SHP77 (cell line): ENCODE data around the gene CUTC.
A peak's percentile ranks its signal among the peaks of the same experiment; 100 is the strongest.
"Not testable (repeated sequence)": the region's sequence is repeated elsewhere in the genome, so short reads cannot be mapped to it uniquely, and the experiment has no call there.

Experiments used
- DNase-seq, 2 experiments: peaks; one replicate each; lab custom pipeline; 2025; lab: John Stamatoyannopoulos, UW

Gene CUTC, protein sequence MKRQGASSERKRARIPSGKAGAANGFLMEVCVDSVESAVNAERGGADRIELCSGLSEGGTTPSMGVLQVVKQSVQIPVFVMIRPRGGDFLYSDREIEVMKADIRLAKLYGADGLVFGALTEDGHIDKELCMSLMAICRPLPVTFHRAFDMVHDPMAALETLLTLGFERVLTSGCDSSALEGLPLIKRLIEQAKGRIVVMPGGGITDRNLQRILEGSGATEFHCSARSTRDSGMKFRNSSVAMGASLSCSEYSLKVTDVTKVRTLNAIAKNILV

DNA sequence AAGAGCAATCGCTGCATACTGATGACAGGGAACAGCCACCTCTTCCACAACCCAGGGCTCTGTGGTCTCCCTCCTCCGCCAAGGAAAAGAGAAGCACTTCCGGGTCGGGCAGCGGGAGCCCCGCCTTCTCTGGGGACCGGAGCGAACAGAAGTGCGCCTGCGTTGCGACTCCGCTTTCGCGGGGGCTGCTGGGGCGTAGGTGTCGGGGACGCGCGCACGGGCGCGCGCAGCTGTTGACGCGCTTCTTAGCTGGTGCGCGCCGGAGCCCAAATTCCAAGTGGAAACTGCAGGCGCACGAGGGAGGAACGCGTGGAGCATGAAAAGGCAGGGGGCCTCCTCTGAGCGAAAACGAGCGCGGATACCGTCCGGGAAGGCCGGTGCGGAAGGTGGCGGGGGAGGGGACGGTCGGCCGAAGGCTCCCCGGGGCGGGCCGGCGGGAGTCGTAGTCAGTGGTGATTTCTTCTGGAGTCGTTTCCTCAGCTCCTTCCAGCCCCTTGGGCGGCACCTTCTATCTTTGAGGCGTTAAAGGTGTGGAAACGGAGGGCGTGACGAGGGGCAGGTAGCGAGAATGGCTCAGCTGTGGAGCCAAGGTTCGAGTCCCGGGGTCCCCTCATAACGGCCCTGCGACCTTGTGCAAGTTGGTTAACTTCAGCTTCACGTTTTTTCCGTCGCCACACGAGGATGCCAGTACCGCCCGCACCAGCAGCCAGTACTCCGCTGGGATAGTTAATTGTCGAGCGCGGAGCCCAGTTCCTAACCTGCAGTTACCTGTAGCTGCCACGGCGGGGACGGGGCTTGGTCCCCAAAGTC, at the start of gene CUTC, which contains the start of gene COX15:
Gene CUTC (plus strand): TSS at position 202 of the 810 bp plus-strand sequence. CDS start 115 bp downstream, at position 317.
Gene COX15 (minus strand): TSS at position 95 of the 810 bp plus-strand sequence. CDS start 78 bp downstream, at position 17.
- peak; percentile 93 to 94 for DNase-seq

DNA sequence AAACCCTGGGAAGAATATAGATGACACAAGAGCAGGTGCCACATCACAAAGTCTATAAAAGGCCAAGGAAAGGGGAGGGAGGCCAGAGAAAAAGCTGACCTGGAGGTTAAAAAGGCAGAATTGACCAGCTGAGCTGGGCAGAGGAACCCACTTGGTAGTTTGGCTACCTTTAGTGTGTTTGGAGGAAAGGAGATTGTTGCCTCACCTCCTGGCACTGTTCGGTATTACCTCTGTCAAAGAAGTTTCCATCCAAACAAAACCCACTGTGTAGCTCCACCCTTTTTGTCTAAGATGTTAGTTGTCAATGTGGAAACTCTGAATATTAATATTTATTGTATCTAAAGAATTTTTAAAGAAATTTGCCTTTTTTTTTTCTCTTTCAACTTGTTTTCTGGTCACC, 49.3 kb upstream of the CUTC start:
- peak in 1 of 2 experiments; percentile 2 for DNase-seq

GRCh38 chr10:99685597-99685967, 46.5 kb upstream of the CUTC start:
- no peak for DNase-seq

DNA sequence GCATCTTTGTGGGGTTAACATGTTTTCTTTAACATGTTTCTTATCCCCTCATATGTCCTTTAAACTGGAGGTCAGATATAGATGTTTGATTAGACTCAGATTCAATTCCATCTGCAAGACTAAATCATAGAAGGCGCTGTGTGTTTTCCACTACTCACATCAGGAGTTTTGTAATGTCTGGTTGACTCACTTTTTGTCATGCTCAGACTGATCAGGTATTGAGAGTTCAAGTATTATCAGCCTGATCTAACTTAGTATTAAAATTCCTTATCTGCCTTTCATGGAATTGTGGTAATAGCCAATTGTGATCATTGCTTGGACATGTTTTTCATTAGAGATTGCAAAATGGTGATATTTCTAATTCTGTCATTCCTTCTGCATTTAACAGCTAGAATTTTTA, 42.6 kb upstream of the CUTC start:
- DNase-seq, result no peak

- DNase-seq, result no peak
Measured at GRCh38 chr10:99693933-99694583, 38.0 kb upstream of the CUTC start.

- DNase-seq, result no peak
Measured at GRCh38 chr10:99695761-99696160, 36.3 kb upstream of the CUTC start.

GRCh38 chr10:99698504-99699080, 33.4 kb upstream of the CUTC start:
- DNase-seq, result no peak

GRCh38 chr10:99700649-99701048, 31.4 kb upstream of the CUTC start:
- no peak for DNase-seq

- no peak for DNase-seq
Measured at GRCh38 chr10:99708428-99709012, 23.5 kb upstream of the CUTC start.

- no peak for DNase-seq
Measured at GRCh38 chr10:99709480-99710229, 22.4 kb upstream of the CUTC start.

DNA sequence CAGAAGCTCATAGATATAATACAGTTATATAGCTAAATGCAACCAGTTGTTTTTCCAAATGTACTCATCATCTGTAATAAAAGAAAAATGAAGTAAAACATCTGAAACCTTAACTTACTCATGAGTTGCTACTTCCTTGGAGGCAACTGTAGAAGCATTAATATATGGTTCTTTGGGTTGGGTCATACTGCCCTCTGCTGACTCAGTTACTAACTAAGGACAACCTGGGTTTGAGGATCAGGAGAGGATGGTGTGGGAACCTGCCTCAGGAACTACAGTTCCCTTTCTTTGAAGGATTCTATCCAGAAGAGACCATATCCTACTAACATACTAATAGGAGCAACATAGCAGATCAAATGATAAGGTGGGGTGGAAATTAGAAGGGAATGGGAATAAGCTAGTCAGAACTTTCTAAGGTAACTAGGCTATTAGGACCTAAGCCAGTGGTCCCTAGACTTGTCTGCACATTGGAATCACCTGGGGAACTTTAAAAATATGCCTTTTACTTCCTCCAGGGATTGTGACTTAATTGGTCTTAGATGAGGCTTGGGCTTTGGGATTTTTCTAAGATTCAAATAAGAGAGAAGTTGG, 20.8 kb upstream of the CUTC start:
- peak in 1 of 2 experiments; percentile 23 for DNase-seq

DNA sequence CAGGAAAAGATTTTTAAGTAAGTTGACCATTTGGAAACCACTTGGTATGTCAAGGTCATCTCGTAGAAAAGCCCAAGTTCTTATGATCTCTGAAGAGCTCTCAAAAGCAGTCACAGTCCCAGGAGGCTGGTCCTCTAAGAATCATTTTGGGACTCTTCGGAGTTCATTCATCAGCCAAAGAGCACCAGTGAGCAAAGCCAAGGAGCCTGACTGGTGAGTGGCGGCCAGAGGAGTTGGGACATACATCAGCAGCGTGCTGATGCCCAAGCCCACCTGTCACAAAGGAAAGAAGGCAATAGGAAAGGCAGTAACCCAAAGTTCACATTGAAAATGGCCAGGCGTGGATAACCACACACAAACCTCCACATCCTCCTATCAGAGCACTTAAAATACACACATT, 17.6 kb upstream of the CUTC start:
- DNase-seq, result no peak

GRCh38 chr10:99720387-99720786, 11.6 kb upstream of the CUTC start:
- no peak for DNase-seq

DNA sequence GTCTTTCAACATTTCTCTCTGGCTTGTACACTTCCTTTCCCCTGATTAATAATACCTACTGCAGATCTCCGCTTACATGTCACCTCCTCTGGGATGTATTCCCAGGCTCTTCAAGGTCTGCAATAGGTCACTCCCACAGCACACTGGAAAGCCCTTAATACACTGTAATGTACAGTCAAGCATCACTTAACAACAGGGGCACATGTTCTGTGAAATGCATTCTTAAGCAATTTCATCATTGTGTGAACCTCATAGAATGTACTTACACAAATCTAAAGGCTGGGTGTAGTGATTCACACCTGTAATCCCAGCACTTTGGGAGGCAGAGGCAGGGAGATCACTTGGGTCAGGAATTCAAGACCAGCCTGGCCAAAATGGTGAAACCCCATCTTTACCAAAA, 2.0 kb upstream of the CUTC start:
- DNase-seq, result no peak

- DNase-seq, result no peak
Measured at GRCh38 chr10:99731306-99732032, 565 bp upstream of the CUTC start.

GRCh38 chr10:99733366-99733765, 1.3 kb downstream of the CUTC start:
- no peak for DNase-seq

DNA sequence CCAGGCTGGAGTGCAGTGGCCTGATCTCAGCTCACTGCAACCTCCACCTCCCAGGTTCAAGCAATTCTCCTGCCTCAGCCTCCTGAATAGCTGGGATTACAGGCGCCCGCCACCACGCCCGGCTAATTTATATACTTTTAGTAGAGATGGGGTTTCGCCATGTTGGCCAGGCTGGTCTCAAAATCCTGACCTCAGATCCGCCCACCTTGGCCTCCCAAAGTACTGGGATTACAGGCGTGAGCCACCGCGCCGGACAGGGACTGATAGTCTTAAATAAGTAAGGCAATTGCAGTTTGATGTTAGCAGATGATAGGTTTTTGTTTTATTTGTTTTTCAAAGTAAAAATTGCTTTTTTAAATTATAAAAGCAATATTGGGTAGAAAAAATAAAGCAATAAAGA, 2.1 kb downstream of the CUTC start:
- DNase-seq, result not testable (repeated sequence)

GRCh38 chr10:99740260-99740659, 8.2 kb downstream of the CUTC start:
- no peak for DNase-seq

DNA sequence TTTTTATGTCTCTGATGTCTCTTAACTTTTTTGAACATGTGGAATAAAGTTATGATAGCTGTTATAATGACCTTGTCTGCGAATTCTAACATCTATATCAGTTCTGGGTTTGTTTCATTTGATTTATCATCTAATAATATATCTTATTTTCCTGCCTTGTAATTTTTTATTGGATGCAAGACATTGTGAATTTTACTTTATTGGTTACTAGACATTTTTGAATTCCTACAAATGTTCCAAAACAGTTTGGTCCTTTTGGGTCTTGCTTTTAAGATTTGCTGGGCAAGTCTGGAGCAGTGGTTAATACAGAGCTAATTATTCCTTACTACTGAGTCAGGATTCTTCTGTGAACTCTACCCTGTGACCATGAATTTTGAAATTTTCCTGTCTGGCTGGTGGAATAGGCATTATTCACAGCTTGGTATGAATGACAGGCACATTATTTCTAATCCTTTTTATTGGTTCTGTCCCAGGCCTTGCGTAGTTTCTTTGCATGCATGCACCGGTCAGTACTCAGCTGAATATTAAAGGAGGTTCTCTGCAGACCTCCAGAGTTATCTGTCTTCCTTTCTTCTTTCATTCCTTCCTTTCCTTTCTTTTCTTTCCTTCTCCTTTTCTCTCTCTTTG, 9.0 kb downstream of the CUTC start:
- no peak for DNase-seq

DNA sequence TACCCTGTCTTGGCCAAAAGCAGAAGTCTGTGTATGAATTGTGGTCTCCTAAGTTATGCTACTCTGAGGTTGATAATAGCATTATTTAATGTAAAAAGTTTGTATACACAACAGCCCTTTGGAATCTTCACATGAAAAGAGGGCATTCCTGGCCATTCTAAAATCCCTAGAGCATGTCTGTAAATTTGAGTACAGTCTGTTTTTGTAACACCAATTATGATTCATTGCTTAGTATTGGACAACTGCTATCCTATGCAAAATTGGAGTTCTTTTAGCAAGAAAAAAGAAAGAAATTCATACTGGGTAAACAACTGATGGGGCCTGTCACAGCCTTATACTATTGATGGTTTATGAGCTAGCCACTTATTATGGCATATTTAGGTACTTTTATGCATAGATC, 10.2 kb downstream of the CUTC start:
- no peak for DNase-seq
